Stimulated activated CD4-positive, alpha-beta T cell treated with anti-CD3 and anti-CD28 coated beads, Interleukin-4, amount 100 ng/mL, for 24 hours (primary cell): ENCODE measurements around the gene RAB15.

Source experiments
- DNase-seq: peaks from one replicate; pipeline ENCODE4 v3.0.0-alpha.2; 2020

RAB15 gene

GRCh38 chr14:64987438-64987767 is 15.3 kb upstream of the RAB15 start:
- no peak for DNase-seq

GRCh38 chr14:64986648-64987437 is 14.7 kb upstream of the RAB15 start, which contains the start of gene FNTB:
Gene FNTB, plus strand, starts transcription at chr14:64986895. Its CDS starts 59 bp downstream, at chr14:64986954.
- peak; percentile 94 for DNase-seq

GRCh38 chr14:64983439-64984310 is 11.5 kb upstream of the RAB15 start:
- DNase-seq = peak; percentile 43

GRCh38 chr14:64979336-64980074 is 7.4 kb upstream of the RAB15 start:
- no peak for DNase-seq

GRCh38 chr14:64974563-64974962 is 2.4 kb upstream of the RAB15 start:
- DNase-seq = no peak

- DNase-seq = no peak
Observed at GRCh38 chr14:64973826-64974225, 1.7 kb upstream of the RAB15 start.

GRCh38 chr14:64973026-64973442 is 898 bp upstream of the RAB15 start:
- no peak for DNase-seq

GRCh38 chr14:64971491-64971942 is 619 bp downstream of the RAB15 start:
- no peak for DNase-seq

GRCh38 chr14:64970776-64971477 is 1.2 kb downstream of the RAB15 start:
- DNase-seq = no peak

GRCh38 chr14:64970041-64970440 is 2.1 kb downstream of the RAB15 start:
- DNase-seq = no peak

GRCh38 chr14:64968651-64969050 is 3.5 kb downstream of the RAB15 start:
- DNase-seq = no peak

- no peak for DNase-seq
Observed at GRCh38 chr14:64968167-64968566, 4.0 kb downstream of the RAB15 start.

GRCh38 chr14:64966976-64967375 is 5.2 kb downstream of the RAB15 start:
- DNase-seq = no peak

- no peak for DNase-seq
Observed at GRCh38 chr14:64965356-64966000, 6.7 kb downstream of the RAB15 start.

- DNase-seq = no peak
Observed at GRCh38 chr14:64963611-64964010, 8.5 kb downstream of the RAB15 start.

- no peak for DNase-seq
Observed at GRCh38 chr14:64960762-64961276, 11.3 kb downstream of the RAB15 start.

GRCh38 chr14:64958743-64959142 is 13.4 kb downstream of the RAB15 start:
- no peak for DNase-seq

GRCh38 chr14:64958201-64958600 is 13.9 kb downstream of the RAB15 start:
- DNase-seq = no peak

GRCh38 chr14:64956697-64957406 is 15.3 kb downstream of the RAB15 start:
- no peak for DNase-seq

GRCh38 chr14:64955297-64955696 is 16.8 kb downstream of the RAB15 start:
- DNase-seq = no peak
